IPS-18a (cell line): Measurements from ENCODE around the gene IPO9.
"Not testable (repeated sequence)": the region's sequence is repeated elsewhere in the genome, so short reads cannot be mapped to it uniquely, and the experiment has no call there.

ENCODE experiments used
- H3K27ac ChIP-seq: one replicate; pipeline ENCODE4 v1.5.1; 2013; ENCODE audit warnings: low read length
- H3K27me3 ChIP-seq: one replicate; pipeline ENCODE4 v1.6.1; 2013; ENCODE audit warnings: mild to moderate bottlenecking, low read length; ENCODE audit not compliant: control insufficient read depth, insufficient read depth
- H3K36me3 ChIP-seq: one replicate; pipeline ENCODE4 v1.6.1; 2013; ENCODE audit warnings: low read depth, low read length; ENCODE audit not compliant: control insufficient read depth
- H3K4me1 ChIP-seq: one replicate; pipeline ENCODE4 v1.6.1; 2013; ENCODE audit warnings: low read depth, low read length; ENCODE audit not compliant: control insufficient read depth
- H3K4me3 ChIP-seq: one replicate; pipeline ENCODE4 v1.5.1; 2013; ENCODE audit warnings: low read length
- H3K9ac ChIP-seq: one replicate; pipeline ENCODE4 v1.6.1; 2013; ENCODE audit warnings: mild to moderate bottlenecking, low read length, moderate library complexity
- H3K9me3 ChIP-seq: one replicate; pipeline ENCODE4 v1.6.1; 2013; ENCODE audit warnings: low read depth, low read length; ENCODE audit not compliant: control insufficient read depth

Gene IPO9

GRCh38 chr1:201893431-201893830, 64.5 kb downstream of the IPO9 start:
- no peak overlapping the region for H3K4me3 ChIP-seq
- peaks cover 9% of the 10 kb centered on the region for H3K4me1 ChIP-seq
- H3K9me3 ChIP-seq, result no peaks in the 10 kb centered on the region
- no peak overlapping the region for H3K9ac ChIP-seq
- H3K27me3 ChIP-seq, result peaks cover 13% of the 10 kb centered on the region
- no peak overlapping the region for H3K27ac ChIP-seq
- no peaks in the 10 kb centered on the region for H3K36me3 ChIP-seq

DNA sequence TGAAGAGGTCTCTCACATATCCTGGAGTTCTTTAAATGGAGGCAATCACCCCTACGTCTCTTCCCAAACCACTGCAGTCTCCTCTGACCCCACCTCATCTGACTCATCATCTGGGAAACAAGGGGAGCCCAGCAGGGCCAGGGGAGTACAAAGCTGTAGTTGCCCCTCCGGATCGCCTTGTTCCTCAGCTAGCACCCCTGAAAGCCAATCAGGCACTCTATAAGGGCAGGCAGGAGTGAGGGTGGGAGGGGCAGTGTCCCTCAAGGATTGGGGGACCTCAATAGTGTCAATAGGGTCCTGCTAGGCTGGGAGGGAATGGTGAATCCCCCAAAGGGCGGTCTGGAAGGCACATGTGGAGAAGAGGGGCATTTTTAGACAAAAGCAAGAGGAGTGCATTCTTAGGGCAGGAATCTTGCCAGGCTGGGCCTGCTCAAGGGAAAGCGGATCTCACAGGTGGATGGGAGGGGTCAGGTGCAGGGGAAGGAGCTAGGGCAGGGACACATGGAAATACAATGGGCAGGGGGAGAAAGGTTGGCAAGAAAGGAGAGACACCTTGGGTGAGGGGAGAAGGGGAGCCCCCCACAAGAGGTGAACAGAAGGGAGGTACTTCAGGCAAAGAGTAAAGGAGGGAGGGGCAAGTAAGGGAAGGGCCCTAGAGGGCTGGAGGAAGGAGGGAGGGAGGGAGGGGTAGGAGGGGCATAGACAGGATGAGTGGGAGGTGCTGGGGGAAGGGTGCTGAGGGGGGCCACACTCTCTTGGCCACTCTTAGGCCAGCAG, 65.6 kb downstream of the IPO9 start:
- Histone ChIP-seq H3K27ac (no peak overlapping the region), H3K9me3 (no peaks in the 10 kb centered on the region), H3K27me3 (peaks cover 6% of the 10 kb centered on the region), H3K9ac (no peak overlapping the region), H3K4me1 (peaks cover 9% of the 10 kb centered on the region), H3K4me3 (no peak overlapping the region), H3K36me3 (no peaks in the 10 kb centered on the region)

GRCh38 chr1:201895120-201895665, 66.2 kb downstream of the IPO9 start:
- H3K27ac ChIP-seq, result no peak overlapping the region
- H3K9ac ChIP-seq, result no peak overlapping the region
- no peak overlapping the region for H3K4me3 ChIP-seq
- no peaks in the 10 kb centered on the region for H3K36me3 ChIP-seq
- H3K27me3 ChIP-seq, result no peaks in the 10 kb centered on the region
- no peaks in the 10 kb centered on the region for H3K9me3 ChIP-seq
- peaks cover 9% of the 10 kb centered on the region for H3K4me1 ChIP-seq

DNA sequence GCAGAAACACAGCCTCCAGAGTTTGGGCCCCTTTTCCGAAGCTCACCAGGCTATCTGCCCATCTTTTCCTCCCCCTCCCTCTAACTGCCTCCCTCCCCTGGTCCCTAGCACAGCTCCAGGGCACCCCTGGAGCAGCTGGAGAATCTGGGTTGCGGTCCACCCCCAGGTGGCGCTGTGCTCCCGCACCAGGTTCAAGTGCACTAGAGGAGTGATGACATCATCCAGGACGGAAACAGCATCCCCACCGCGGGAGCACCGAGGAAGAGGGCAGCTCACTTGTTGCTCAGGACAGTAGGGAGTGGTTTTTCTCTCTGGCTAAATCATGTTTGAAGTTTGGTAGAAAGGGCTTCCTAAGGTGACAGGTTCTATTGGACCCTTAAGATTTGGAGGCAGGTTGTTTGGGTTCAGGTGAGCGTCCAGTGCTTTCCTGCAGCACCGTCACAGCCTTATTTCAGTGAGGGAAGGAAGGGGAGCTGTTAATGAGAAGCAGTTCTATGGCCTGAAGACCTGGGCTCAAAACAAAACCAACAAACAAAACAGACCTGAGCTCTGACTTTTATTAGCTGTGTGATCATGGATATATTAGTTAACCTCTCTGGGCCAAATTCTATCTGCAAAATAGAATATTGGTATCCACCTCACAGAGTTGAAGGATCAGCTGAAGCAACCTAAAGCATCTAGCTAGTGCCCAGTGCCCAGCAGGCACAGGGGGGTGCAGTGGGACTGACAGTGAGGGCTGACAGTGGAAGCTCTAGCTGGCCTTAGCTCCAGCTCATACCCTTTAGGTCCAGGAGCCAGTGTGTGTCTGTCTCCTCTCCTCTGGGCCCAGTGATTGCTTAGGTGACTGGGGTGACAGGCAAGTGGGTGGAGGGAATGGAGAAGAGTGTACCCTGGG, 67.2 kb downstream of the IPO9 start:
- no peak overlapping the region for H3K4me3 ChIP-seq
- peaks cover 9% of the 10 kb centered on the region for H3K4me1 ChIP-seq
- no peaks in the 10 kb centered on the region for H3K9me3 ChIP-seq
- no peak overlapping the region for H3K9ac ChIP-seq
- H3K36me3 ChIP-seq, result no peaks in the 10 kb centered on the region
- no peaks in the 10 kb centered on the region for H3K27me3 ChIP-seq
- H3K27ac ChIP-seq, result no peak overlapping the region

DNA sequence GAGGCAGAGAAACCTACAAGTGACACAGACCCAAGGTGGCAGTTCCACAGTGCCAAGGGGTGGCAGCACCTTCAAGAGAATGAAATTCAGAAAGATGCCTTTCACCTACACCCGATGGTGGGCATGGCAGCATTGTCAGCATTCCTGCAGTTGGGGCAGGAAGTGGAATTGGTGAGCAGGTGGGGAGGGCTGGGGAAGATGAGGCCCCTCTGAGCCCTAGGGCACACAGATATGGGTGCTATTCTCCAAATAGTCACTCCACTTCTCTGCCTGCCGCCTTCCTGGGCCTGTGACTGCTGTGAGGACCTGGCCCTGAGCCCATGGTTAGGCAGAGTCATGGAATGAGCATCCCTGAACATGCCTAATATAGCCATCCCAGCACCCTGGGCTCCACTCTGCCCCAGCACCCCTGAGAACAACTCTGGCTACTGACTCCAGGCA, 68.0 kb downstream of the IPO9 start:
- no peaks in the 10 kb centered on the region for H3K27me3 ChIP-seq
- no peak overlapping the region for H3K4me3 ChIP-seq
- H3K9me3 ChIP-seq, result no peaks in the 10 kb centered on the region
- no peaks in the 10 kb centered on the region for H3K36me3 ChIP-seq
- no peak overlapping the region for H3K9ac ChIP-seq
- peaks cover 9% of the 10 kb centered on the region for H3K4me1 ChIP-seq
- H3K27ac ChIP-seq, result no peak overlapping the region

DNA sequence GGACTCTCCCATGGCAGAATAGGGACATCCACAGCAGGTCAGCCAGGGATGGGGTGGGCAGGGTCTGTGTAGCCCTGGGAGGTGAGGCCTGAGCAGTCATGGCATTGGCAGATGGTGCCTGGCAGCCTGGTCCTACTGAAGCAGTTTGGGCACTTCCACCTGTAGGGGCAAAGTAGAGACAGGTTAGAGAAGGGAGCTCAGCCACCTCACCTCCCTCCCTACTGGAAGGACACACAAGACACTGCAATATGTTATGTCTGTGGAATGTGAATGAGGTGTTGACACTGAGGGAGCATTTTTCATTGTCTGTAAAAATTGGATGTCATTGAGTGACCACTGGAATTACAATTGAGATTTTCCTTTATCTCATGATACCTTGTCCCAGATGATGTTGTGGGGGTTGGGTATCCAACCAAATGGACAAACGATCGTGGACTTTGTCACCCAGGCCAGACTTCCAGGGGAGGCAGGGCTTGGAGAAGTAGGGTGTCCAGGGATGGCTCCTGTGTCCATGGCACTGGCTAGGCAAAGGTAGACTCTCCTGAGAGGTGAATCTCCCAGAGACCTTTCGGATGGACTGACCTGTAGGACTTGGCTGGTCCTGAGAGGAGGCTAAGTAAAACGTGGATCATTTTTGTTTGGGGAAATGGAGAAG, 69.4 kb downstream of the IPO9 start:
- H3K9ac ChIP-seq, result no peak overlapping the region
- no peaks in the 10 kb centered on the region for H3K36me3 ChIP-seq
- H3K4me3 ChIP-seq, result no peak overlapping the region
- H3K27ac ChIP-seq, result no peak overlapping the region
- H3K9me3 ChIP-seq, result no peaks in the 10 kb centered on the region
- peaks cover 9% of the 10 kb centered on the region for H3K4me1 ChIP-seq
- H3K27me3 ChIP-seq, result no peaks in the 10 kb centered on the region

GRCh38 chr1:201898992-201899391, 70.0 kb downstream of the IPO9 start:
- no peaks in the 10 kb centered on the region for H3K36me3 ChIP-seq
- no peak overlapping the region for H3K9ac ChIP-seq
- H3K9me3 ChIP-seq, result no peaks in the 10 kb centered on the region
- H3K4me3 ChIP-seq, result no peak overlapping the region
- no peak overlapping the region for H3K27ac ChIP-seq
- H3K27me3 ChIP-seq, result no peaks in the 10 kb centered on the region
- peaks cover 6% of the 10 kb centered on the region for H3K4me1 ChIP-seq

DNA sequence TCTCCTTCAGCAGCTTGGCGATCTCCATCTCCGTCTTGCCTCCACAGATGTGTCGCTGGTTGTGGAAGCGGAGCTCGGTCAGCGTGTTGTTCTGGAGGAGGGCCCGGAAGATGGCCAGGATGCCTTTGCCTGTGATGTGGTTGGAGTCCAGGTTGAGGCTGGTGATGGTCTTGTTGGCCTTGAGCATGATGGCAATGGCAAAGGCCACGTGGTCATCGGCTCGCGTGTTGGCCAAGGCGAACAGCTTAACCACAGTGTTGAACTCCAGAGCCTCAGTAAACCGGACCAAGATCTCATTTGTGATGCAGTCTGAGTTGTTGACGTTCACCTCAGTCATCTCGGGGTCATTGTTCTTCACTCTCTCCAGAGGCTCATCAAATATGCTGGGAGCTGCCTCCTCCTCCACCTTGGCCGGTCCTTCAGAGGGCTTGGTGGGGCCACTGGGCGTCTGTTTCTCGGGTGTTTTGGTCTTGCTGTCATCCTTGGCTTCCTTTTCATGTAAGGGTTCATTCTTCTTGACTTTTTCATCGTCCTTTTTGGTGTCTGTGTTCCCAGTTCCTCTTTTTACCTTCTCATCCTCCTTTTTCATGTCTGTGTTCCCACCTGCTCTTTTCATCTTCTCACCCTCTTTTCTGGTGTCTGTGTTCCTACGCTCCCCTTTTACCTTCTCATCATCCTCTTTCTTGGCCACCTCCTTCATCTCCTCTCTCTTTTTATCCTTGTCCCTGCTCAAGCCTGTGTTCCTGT, 70.9 kb downstream of the IPO9 start:
- Histone ChIP-seq H3K4me3 (no peak overlapping the region), H3K27ac (no peak overlapping the region), H3K36me3 (no peaks in the 10 kb centered on the region), H3K4me1 (no peaks in the 10 kb centered on the region), H3K9ac (no peak overlapping the region), H3K9me3 (no peaks in the 10 kb centered on the region), H3K27me3 (no peaks in the 10 kb centered on the region)

- Histone ChIP-seq H3K4me1 (no peaks in the 10 kb centered on the region), H3K9ac (no peak overlapping the region), H3K27me3 (no peaks in the 10 kb centered on the region), H3K27ac (no peak overlapping the region), H3K4me3 (no peak overlapping the region), H3K9me3 (no peaks in the 10 kb centered on the region), H3K36me3 (no peaks in the 10 kb centered on the region)
Observed at GRCh38 chr1:201900476-201900875, 71.5 kb downstream of the IPO9 start.

DNA sequence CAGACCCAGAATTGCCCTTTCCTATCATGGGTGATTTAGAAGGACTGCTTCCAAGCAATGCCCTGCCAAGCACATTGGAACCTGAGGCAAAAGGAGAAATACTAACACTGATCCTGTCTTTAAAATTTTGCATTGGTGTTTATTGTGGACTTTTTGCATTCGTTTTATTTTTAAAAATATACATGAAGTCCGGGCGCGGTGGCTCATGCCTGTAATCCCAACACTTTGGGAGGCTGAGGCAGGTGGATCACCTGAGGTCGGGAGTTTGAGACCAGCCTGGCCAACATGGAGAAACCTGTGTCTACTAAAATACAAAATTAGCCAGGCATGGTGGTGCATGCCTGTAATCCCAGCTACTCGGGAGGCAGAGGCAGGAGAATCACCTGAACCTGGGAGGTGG, 72.1 kb downstream of the IPO9 start:
- H3K9me3 ChIP-seq, H3K27me3 ChIP-seq, H3K36me3 ChIP-seq, H3K27ac ChIP-seq, H3K4me3 ChIP-seq, H3K9ac ChIP-seq, H3K4me1 ChIP-seq: not testable (repeated sequence)

DNA sequence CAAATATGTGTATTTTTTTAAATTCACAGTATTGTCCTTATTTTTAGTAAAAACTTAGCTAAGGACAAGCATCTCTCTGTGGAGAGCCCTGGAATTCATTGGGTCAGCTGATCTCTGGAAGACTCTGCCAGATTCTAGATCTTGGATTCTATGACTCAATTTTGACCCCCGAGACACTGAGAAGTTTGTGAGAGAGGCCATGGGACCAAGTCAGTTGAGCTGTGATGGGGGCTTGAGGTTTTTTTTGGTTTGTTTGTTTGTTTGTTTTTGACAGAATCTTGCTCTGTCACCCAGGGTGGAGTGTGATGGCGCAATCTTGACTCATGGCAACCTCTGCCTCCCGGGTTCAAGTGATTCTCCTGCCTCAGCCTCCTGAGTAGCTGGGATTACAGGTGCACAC, 73.2 kb downstream of the IPO9 start:
- no peaks in the 10 kb centered on the region for H3K4me1 ChIP-seq

More for the DNA sequence above, 73.2 kb downstream of the IPO9 start:
- Histone ChIP-seq H3K27ac (no peak overlapping the region), H3K9ac (no peak overlapping the region), H3K27me3 (no peaks in the 10 kb centered on the region), H3K36me3 (no peaks in the 10 kb centered on the region), H3K9me3 (no peaks in the 10 kb centered on the region), H3K4me3 (no peak overlapping the region)
